Activated B cell treated with CpG ODN at 0.5 μM for 24 hours (primary cell): ENCODE results near the gene EMC10. TPM values are rescaled to one million over a fixed set of nuclear protein-coding genes. Genes with fewer than 3 reads are reported as not detected.

Source experiments
- ATAC-seq: fragments of 200-7000 bp; cut with Tn5 transposase; one replicate; pipeline ENCODE4 v1.10.0; 2021; ENCODE audit warnings: low read depth, mild to moderate bottlenecking, moderate library complexity
- CTCF ChIA-PET: fragments of 350-600 bp; sonication (Branson Sonifier 250); formaldehyde crosslinking; loops from one replicate; lab custom pipeline; 2021; ENCODE audit warnings: antibody characterized with exemption; lab: Charles Lee
- POLR2A ChIA-PET: fragments of 350-600 bp; sonication (Branson Sonifier 250); formaldehyde crosslinking; loops from one replicate; lab custom pipeline; 2021; ENCODE audit warnings: antibody characterized with exemption; lab: Charles Lee
- DNase-seq: peaks from one replicate; pipeline ENCODE4 v3.0.0; 2022
- H3K27ac Mint-ChIP-seq: one replicate; pipeline ENCODE4 v1.8.0; 2020; ENCODE audit warnings: mixed read lengths
- H3K27me3 Mint-ChIP-seq: one replicate; pipeline ENCODE4 v1.8.0; 2021; ENCODE audit warnings: mixed read lengths
- H3K36me3 Mint-ChIP-seq: one replicate; pipeline ENCODE4 v1.8.0; 2021; ENCODE audit warnings: low read depth, mixed read lengths
- H3K4me1 Mint-ChIP-seq: one replicate; pipeline ENCODE4 v1.8.0; 2021; ENCODE audit warnings: mixed read lengths
- H3K4me3 Mint-ChIP-seq: one replicate; pipeline ENCODE4 v1.8.0; 2020; ENCODE audit warnings: mild to moderate bottlenecking, mixed read lengths
- H3K9me3 Mint-ChIP-seq: one replicate; pipeline ENCODE4 v1.8.0; 2020; ENCODE audit warnings: mixed read lengths
- intact Hi-C: fragments of 100-400 bp; cut with micrococcal nuclease; formaldehyde crosslinking; loops from one replicate; pipeline ENCODE4 v1.15.1; 2024
- total RNA-seq: library from RNA; stranded (reverse); gene quantifications from 2 replicates; pipeline ENCODE4 v1.2.3, GENCODE V29; 2022
- TF ChIP-seq, protein P1 (sequence below): fragments of 200-600 bp; IDR thresholded peaks from one replicate; pipeline ENCODE4 v1.8.0; 2022; ENCODE audit warnings: antibody characterized with exemption, mild to moderate bottlenecking

The EMC10 gene
- total RNA-seq, 1 donor from 2014 or later: 72.1 TPM

GRCh38 chr19:50535672-50536187 lies 59.4 kb downstream of the EMC10 start:
- ATAC-seq (no peak), DNase-seq (no peak)
- H3K27ac Mint-ChIP-seq: no peak overlapping the region
- peaks cover 12% of the 10 kb centered on the region for H3K9me3 Mint-ChIP-seq
- no peaks in the 10 kb centered on the region for H3K36me3 Mint-ChIP-seq
- ChIA-PET POLR2A (no interaction called here), CTCF (no interaction called here)
- no peaks in the 10 kb centered on the region for H3K4me1 Mint-ChIP-seq
- peaks cover 24% of the 10 kb centered on the region for H3K27me3 Mint-ChIP-seq
- TF ChIP-seq, protein P1, sequence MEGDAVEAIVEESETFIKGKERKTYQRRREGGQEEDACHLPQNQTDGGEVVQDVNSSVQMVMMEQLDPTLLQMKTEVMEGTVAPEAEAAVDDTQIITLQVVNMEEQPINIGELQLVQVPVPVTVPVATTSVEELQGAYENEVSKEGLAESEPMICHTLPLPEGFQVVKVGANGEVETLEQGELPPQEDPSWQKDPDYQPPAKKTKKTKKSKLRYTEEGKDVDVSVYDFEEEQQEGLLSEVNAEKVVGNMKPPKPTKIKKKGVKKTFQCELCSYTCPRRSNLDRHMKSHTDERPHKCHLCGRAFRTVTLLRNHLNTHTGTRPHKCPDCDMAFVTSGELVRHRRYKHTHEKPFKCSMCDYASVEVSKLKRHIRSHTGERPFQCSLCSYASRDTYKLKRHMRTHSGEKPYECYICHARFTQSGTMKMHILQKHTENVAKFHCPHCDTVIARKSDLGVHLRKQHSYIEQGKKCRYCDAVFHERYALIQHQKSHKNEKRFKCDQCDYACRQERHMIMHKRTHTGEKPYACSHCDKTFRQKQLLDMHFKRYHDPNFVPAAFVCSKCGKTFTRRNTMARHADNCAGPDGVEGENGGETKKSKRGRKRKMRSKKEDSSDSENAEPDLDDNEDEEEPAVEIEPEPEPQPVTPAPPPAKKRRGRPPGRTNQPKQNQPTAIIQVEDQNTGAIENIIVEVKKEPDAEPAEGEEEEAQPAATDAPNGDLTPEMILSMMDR: no peak
- intact Hi-C loops: no loop called here
- no peak overlapping the region for H3K4me3 Mint-ChIP-seq

GRCh38 chr19:50536662-50537305 lies 60.5 kb downstream of the EMC10 start:
- intact Hi-C loops: loop anchor here (1.0 kb wide), 1 partner anchor 247 kb away; no protein-coding TSS in a partner anchor
- Mint-ChIP-seq H3K27ac (no peak overlapping the region), H3K27me3 (peaks cover 22% of the 10 kb centered on the region), H3K4me3 (no peak overlapping the region), H3K9me3 (peaks cover 12% of the 10 kb centered on the region), H3K36me3 (no peaks in the 10 kb centered on the region), H3K4me1 (no peaks in the 10 kb centered on the region)
- ChIA-PET POLR2A (interaction anchor here (1.3 kb wide), 1 partner anchor 179 kb away, joined by 7 read pairs; no protein-coding TSS in a partner anchor), CTCF (interaction anchor here (2.5 kb wide), 2 partner anchors 246 to 385 kb away, joined by 15 to 19 read pairs; no protein-coding TSS in a partner anchor)
- ATAC-seq (no peak), DNase-seq (no peak)
- TF ChIP-seq, protein P1: no peak

DNA sequence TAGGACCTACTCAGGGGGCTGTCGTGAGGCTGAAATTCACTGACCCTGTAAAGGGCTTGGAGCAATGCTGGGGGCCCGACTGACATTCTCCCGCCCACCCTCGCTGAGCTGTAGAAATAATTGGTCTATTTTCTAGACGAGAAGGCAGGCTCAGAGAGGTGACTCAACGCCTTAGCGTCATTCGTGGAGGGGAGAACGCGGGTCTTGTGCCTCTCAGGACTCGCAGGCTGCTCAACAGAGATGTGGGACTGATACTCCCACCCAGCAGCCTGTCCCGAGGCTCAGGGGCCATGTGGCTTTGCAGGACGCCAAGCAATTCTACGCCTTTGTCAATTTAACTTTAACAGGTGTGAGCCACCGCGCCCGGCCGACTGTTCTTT lies 61.0 kb downstream of the EMC10 start:
- Mint-ChIP-seq H3K4me3 (no peak overlapping the region), H3K27me3 (peaks cover 20% of the 10 kb centered on the region), H3K36me3 (no peaks in the 10 kb centered on the region), H3K4me1 (no peaks in the 10 kb centered on the region), H3K27ac (no peak overlapping the region), H3K9me3 (peaks cover 10% of the 10 kb centered on the region)
- TF ChIP-seq, protein P1: no peak
- ATAC-seq (no peak), DNase-seq (no peak)
- intact Hi-C loops: loop anchor here (1.0 kb wide), 1 partner anchor 246 kb away; no protein-coding TSS in a partner anchor
- CTCF ChIA-PET: interaction anchor here (0.6 to 2.5 kb wide), 4 partner anchors 19 to 385 kb away, joined by 3 to 19 read pairs (median 9); no protein-coding TSS in a partner anchor
- POLR2A ChIA-PET: interaction anchor here (1.3 kb wide), 1 partner anchor 180 kb away, joined by 7 read pairs; no protein-coding TSS in a partner anchor

GRCh38 chr19:50537769-50538230 lies 61.5 kb downstream of the EMC10 start:
- peaks cover 16% of the 10 kb centered on the region for H3K27me3 Mint-ChIP-seq
- intact Hi-C loops: loop anchor here (1.0 kb wide), 1 partner anchor 246 kb away; no protein-coding TSS in a partner anchor
- ATAC-seq (no peak), DNase-seq (peak; percentile 41)
- H3K9me3 Mint-ChIP-seq: peaks cover 7% of the 10 kb centered on the region
- ChIA-PET POLR2A (no interaction called here), CTCF (interaction anchor here (0.6 to 2.5 kb wide), 5 partner anchors 10 to 384 kb away, joined by 3 to 19 read pairs (median 3); no protein-coding TSS in a partner anchor)
- TF ChIP-seq, protein P1: no peak
- H3K4me1 Mint-ChIP-seq: no peaks in the 10 kb centered on the region
- no peak overlapping the region for H3K27ac Mint-ChIP-seq
- H3K4me3 Mint-ChIP-seq: no peak overlapping the region
- no peaks in the 10 kb centered on the region for H3K36me3 Mint-ChIP-seq

Other genes starting within 250 kb of the EMC10 start
- gene KCNC3, start 147.1 kb upstream of the EMC10 start, total RNA-seq: 34.5 and 44.3 TPM in 2 replicates
- gene NAPSA, start 110.9 kb upstream of the EMC10 start, total RNA-seq: 1.4 and 2.4 TPM in 2 replicates
- 66.9 and 79.5 TPM in 2 replicates for gene NR1H2, start 100.0 kb upstream of the EMC10 start, total RNA-seq
- gene POLD1, start 92.2 kb upstream of the EMC10 start, total RNA-seq: 58.8 and 65.5 TPM in 2 replicates
- gene SPIB, start 57.6 kb upstream of the EMC10 start, total RNA-seq: 280 and 324 TPM in 2 replicates
- gene MYBPC2, start 43.6 kb upstream of the EMC10 start, total RNA-seq: 1.1 and 1.4 TPM in 2 replicates
- 0.29 and 0.67 TPM in 2 replicates for gene GARIN5A, start 341 bp downstream of the EMC10 start, total RNA-seq
- 21.0 and 23.7 TPM in 2 replicates for gene JOSD2, start 34.7 kb downstream of the EMC10 start, total RNA-seq
- gene ASPDH, start 37.4 kb downstream of the EMC10 start, total RNA-seq: not detected in 2 replicates
- not detected in 2 replicates for gene LRRC4B, start 91.9 kb downstream of the EMC10 start, total RNA-seq
- gene SYT3, start 163.4 kb downstream of the EMC10 start, total RNA-seq: 0.60 TPM in 1 of 2 replicates, not detected in the other
- 0.69 TPM in 1 of 2 replicates, not detected in the other for gene C19orf81, start 172.9 kb downstream of the EMC10 start, total RNA-seq
- not detected in 2 replicates for gene SHANK1, start 243.3 kb downstream of the EMC10 start, total RNA-seq
- 0.24 and 0.38 TPM in 2 replicates for gene CLEC11A, start 246.9 kb downstream of the EMC10 start, total RNA-seq